HL-60 (cell line): ENCODE measurements around the gene TMED3.

Experiments used
- CTCF ChIP-seq: IDR thresholded peaks from one replicate; pipeline ENCODE4 v1.5.1; 2011; ENCODE audit warnings: low read length, control low read depth, inconsistent platforms; ENCODE audit not compliant: insufficient read depth
- GABPA ChIP-seq: IDR thresholded peaks from 2 replicates; pipeline ENCODE4 v1.6.1; 2012; ENCODE audit warnings: low read depth
- POLR2AphosphoS5 ChIP-seq: IDR thresholded peaks from 2 replicates; pipeline ENCODE4 v1.6.1; 2012; ENCODE audit warnings: low read depth
- REST ChIP-seq: IDR thresholded peaks from 2 replicates; pipeline ENCODE4 v1.6.1; 2012; ENCODE audit warnings: low read depth; ENCODE audit not compliant: insufficient replicate concordance

GRCh38 chr15:79282371-79283251 is 28.3 kb upstream of the TMED3 start, which contains the start of gene ANKRD34C:
- TF ChIP-seq CTCF (no peak), GABPA (no peak), REST (no peak), POLR2AphosphoS5 (no peak)
